GM21515 (cell line): ENCODE results near the gene EXOSC5.
"Not testable (repeated sequence)": the region's sequence is repeated elsewhere in the genome, so short reads cannot be mapped to it uniquely, and the experiment has no call there.

ENCODE experiments used
- ATAC-seq: cut with Tn5 transposase; IDR thresholded peaks from one replicate; pipeline ENCODE4 v1.9.1; 2021; ENCODE audit not compliant: unreplicated experiment

EXOSC5 gene

GRCh38 chr19:41371541-41371940 lies 25.6 kb downstream of the EXOSC5 start:
- no peak for ATAC-seq

- ATAC-seq = not testable (repeated sequence)
These were observed 26.0 kb downstream of the EXOSC5 start for GRCh38 chr19:41371119-41371518.

GRCh38 chr19:41369769-41370168 lies 27.4 kb downstream of the EXOSC5 start:
- no peak for ATAC-seq

DNA sequence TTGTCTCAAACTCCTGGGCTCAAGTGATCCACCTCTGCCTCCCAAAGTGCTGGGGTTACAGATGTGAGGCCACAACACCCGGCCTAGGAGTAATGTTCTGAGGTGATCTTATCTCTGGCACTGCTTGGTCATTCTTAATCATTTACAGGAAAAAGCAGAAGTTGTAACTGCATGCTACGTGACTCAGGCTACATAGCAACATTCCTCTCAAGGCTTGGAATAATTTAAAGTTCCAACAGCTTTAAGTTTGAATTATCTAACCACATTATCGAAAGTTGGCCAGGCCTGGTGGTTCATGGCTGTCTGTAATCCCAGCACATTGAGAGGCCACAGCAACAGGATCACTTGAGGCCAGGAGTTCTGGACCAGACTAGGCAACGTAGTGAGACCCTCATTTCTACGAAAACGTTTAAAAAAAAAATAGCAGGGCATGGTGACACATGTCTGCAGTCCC lies 29.3 kb downstream of the EXOSC5 start:
- ATAC-seq = no peak

GRCh38 chr19:41366089-41366488 lies 31.1 kb downstream of the EXOSC5 start:
- ATAC-seq = no peak

GRCh38 chr19:41364524-41365391 lies 32.4 kb downstream of the EXOSC5 start:
- ATAC-seq = no peak

DNA sequence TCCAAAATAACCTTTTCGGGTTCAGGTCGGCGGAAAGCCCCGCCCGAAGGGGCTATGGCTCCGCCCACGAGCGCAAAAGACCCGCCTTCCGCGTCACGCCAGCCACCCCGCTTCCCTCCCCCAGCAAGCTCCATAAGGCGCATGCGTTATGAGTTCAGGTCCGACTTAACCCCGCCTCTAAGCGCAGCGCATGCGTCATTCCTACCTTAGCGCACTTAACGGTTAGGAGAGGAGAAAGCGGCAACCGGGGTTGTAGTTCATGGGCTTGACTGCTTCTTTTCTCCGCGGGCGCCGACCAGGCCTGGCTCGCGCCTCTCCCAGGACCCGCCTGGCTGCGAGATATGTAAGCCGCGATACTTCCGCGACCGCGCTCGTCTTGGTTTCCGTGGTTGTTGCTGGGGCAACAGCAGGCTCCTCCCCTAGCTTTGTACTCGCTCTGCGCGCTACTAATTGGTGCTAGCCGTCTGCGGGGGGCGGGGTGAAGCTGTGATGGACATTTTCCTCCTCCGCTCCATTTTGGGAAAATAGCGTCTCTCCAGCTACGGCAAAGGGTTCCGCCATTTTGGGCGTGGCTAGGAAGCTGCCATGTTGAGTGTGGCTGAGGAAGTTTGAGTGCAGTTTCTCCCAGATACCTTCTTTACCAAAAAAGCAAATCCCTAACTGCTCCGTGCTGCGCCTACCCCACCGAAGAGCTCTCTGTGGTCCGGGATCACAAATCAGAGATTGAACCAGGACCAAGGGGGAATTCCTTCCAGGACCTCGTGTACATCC lies 33.2 kb downstream of the EXOSC5 start, which contains the start of gene B9D2:
Gene B9D2 (minus strand): TSS at position 397 of the 771 bp plus-strand sequence. CDS start 630 bp downstream, outside the sequence.
- ATAC-seq = peak; percentile 77

GRCh38 chr19:41363371-41363752 lies 33.8 kb downstream of the EXOSC5 start:
- ATAC-seq = no peak

DNA sequence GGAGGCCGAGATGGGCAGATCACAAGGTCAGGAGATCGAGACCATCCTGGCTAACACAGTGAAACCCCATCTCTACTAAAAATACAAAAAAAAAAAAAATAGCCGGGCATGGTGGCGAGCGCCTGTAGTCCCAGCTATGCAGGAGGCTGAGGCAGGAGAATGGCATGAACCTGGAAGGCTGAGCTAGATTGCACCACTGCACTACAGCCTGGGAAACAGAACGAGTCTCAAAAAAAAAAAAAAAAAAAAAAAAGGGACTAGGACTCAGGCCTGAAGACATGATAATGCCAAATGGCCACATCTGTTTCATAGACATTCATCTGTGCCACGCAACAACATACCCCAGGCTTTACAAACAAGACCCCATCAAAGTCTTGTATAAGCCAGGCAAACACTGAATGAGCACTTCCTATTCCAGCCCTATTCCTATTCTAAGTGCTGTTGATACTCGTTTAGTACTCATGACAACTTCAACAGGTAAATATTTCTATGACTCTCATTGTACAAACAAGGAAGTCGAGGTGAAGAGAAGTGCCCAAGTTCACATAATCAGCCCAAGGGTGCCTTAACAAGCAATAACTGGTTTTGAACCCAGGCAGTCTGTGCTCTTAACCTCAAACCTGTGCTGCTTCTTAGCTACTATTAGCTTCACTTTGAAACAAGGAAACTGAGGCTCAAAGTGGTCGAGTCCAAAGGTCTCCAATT lies 34.9 kb downstream of the EXOSC5 start:
- no peak for ATAC-seq

- no peak for ATAC-seq
These were observed 37.4 kb downstream of the EXOSC5 start for GRCh38 chr19:41359741-41360140.

- no peak for ATAC-seq
These were observed 39.4 kb downstream of the EXOSC5 start for GRCh38 chr19:41357746-41358145.

GRCh38 chr19:41356984-41357739 lies 40.0 kb downstream of the EXOSC5 start:
- ATAC-seq = no peak

DNA sequence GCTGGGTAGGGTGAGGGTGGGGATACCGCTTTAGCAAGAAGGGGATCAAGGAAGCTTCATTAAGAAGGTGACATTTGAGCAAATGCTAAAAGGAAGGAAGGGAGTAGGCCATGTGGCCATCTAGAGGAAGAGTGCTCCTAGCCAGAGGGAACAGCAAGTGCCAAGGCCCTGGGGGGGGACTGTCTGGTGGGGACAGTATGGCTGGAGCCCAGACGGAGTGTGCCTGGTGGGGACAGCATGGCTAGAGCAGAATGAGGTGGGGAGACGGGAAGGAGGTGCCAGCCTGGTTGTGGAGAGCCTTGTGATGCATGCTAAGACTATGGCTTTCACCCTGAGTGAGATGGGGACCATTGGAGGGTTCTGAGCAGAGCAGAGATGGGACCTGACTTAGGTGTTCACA lies 41.4 kb downstream of the EXOSC5 start:
- no peak for ATAC-seq

DNA sequence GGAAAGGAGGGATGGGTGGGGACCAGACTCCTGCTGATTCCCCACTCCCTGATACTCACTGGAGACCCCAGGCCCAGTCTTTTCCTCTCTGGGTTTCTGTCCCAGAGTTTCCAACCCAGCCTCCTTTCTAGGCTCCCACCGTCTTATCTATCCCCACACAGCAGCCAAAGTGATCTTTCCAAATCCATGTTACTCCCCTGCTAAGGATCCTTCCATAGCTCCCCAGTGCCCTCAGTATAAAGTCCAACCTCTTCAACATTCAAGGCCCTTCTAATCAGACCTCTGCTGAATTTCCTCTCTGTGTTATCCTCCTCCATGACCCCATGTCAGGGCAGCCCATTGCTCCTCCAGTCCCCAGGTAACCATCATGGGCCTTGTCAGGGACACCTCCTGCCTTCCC lies 42.1 kb downstream of the EXOSC5 start:
- no peak for ATAC-seq

DNA sequence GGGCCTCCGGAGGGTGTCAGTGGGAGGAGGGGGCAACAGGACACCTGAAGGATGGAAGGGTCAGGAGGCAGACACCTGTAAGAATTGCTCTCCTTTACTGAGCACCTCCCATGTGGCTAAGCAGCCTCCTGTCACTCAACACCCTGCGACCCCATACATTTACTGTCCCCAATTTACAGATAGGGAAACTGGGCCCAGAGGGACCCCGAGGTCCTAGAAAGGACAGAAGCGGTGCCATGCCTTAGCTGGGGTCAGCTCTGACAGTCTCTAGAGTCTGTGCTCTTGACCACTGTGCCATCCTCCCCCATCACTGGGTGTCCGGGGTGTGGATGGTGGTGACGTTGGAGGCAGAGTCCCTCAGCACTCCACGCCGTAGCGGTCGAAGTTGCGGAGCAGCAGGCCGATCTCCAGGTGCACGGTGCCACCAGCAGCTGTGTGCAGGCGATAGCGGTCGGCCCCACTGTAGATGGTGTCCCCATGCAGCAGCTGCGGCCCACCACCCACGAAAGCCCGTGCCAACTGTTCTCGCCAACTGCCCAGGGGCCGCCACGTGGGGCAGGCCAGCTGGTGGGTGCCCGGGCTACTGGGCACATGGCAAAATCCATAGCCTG lies 42.7 kb downstream of the EXOSC5 start:
- ATAC-seq = peak; percentile 1

- ATAC-seq = peak; percentile 42
These were observed 43.5 kb downstream of the EXOSC5 start, which contains the start of gene TGFB1 for GRCh38 chr19:41353466-41354342. Gene TGFB1 (minus strand): TSS chr19:41353922. CDS start chr19:41353044, 878 bp downstream.

GRCh38 chr19:41352609-41353465 lies 44.3 kb downstream of the EXOSC5 start:
- ATAC-seq = no peak

DNA sequence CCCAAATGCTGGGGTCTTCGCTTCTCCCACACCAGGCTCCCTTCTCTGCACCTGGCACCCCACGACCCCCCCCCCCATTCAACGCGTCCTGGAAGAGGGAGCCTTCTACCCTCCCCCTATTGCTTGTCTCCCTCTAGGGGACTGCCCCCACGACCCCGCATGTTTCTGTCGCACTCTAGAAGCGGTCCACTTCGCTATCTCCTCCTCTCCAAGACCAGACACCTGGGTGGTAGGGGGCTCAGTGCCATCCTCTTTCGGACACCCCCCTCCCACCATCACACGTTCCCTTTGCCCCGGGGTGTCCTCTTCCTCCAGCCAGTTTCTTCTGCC lies 44.9 kb downstream of the EXOSC5 start:
- ATAC-seq = no peak
